ENCODE data around the gene SETD4.

Gene SETD4

DNA sequence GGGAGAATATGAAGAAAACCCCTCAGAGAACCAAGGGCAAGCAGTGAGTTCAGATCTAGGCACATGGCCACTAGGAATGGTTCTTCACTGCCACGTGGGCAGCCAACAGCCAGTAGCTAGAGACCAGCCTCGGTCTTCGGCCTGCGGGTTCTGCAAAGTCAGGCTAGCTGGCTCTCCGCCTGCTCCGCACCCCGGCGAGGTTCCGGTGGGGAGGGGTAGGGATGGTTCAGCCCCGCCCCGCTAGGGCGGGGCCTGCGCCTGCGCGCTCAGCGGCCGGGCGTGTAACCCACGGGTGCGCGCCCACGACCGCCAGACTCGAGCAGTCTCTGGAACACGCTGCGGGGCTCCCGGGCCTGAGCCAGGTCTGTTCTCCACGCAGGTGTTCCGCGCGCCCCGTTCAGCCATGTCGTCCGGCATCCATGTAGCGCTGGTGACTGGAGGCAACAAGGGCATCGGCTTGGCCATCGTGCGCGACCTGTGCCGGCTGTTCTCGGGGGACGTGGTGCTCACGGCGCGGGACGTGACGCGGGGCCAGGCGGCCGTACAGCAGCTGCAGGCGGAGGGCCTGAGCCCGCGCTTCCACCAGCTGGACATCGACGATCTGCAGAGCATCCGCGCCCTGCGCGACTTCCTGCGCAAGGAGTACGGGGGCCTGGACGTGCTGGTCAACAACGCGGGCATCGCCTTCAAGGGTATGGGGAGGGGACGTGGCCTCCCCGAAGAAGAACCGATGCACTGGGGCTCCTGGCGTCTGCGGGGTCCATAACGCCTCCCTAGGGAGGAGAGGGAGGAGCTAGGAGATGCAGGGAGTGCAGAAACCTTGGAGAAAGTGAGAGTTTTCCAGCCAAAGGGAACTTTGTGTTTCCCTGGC, 9.6 kb upstream of the SETD4 start, which contains the start of gene CBR1:
Gene CBR1, plus strand, starts transcription at position 312 of the 871 bp plus-strand sequence. Its CDS starts 92 bp downstream, at position 404.
- Mint-ChIP-seq H3K27ac (peak within 1 kb of the TSS; percentile 96), H3K27me3 (no peaks in the 10 kb centered on the region), H3K9me3 (peaks cover 4% of the 10 kb centered on the region), H3K36me3 (peaks cover 24% of the 10 kb centered on the region), H3K4me3 (peak within 1 kb of the TSS; percentile 98), H3K4me1 (peaks cover 39% of the 10 kb centered on the region)
- peak; percentile 99 for ATAC-seq

DNA sequence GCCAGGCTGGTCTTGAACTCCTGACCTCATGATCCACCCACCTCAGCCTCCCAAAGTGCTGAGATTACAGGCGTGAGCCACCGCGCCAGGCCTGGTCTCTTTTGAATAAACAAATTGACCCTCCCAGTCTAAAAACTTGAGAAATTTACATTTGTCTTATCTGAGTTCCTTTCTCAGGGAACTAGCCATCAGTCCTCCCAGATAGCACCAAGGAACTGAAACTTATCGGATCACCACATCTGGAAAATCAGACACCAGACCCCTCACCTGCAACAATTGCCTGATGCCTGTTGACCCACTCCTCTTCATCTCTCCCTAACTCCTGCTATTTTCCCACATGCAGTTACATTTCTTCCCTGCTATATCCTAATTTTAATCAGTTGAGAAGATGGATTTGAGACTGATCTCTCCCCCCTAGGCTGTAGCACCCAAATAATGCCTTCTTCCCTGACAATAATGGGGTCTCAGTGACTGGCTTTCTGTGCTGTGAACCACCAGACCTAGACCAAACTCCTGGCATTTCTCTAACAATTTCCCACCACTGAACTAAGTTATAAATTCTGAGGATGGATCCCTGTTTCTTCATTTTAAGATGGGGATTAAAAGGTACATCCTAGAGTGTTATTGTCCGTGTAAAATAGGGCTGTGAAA, 8.5 kb upstream of the SETD4 start:
- Mint-ChIP-seq H3K4me3 (no peak overlapping the region), H3K9me3 (peaks cover 4% of the 10 kb centered on the region), H3K4me1 (peaks cover 39% of the 10 kb centered on the region), H3K36me3 (peaks cover 24% of the 10 kb centered on the region), H3K27ac (peak overlapping the region; percentile 96), H3K27me3 (no peaks in the 10 kb centered on the region)
- no peak for ATAC-seq

DNA sequence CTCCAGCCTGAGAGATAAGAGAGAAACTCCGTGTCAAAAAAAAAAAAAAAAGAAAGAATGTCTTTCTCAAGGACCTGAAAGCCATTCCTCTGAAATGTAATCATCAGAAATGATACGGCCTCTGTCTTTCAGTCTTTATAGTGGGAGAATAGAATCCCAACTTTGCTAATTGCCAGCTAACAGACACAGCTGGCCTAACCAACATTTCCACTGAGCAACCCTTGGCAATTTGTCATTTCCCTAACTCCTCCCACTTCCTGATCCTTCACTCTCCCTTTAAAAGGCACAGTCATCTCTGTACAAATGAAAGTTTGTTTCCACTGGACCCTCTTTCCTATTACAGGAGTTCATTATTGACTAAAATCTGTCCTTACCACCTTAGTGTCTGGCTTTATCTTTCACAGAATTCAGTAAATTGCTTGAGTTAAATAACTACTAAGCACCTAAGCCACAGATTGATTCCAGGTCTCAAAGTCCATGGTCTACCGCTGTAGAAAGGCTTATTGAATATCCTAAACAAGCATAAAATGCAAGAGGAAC, 5.2 kb upstream of the SETD4 start:
- H3K4me3 Mint-ChIP-seq: no peak overlapping the region
- peaks cover 4% of the 10 kb centered on the region for H3K9me3 Mint-ChIP-seq
- H3K27me3 Mint-ChIP-seq: no peaks in the 10 kb centered on the region
- no peak overlapping the region for H3K27ac Mint-ChIP-seq
- peaks cover 7% of the 10 kb centered on the region for H3K36me3 Mint-ChIP-seq
- H3K4me1 Mint-ChIP-seq: peaks cover 18% of the 10 kb centered on the region
- ATAC-seq: no peak

DNA sequence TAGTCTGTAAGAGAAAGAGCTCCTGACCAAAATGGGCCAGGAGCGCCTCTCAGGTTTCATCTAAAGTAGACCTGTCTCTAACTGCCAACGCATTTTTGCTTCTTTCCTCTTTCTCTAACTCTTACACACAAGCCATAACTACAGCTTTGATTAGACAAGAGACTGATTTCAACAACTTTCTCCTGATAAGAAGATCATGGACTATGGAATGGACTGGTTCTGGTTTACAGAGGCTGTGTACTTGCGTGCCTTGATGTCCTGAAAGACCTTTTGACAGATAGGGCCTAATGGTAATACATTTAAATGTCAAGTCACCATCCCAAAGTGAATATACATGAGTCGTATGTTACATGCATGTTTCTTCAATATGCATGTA, 3.7 kb upstream of the SETD4 start:
- Mint-ChIP-seq H3K27me3 (no peaks in the 10 kb centered on the region), H3K9me3 (peaks cover 3% of the 10 kb centered on the region), H3K27ac (no peak overlapping the region), H3K4me1 (peaks cover 6% of the 10 kb centered on the region), H3K4me3 (no peak overlapping the region), H3K36me3 (peaks cover 4% of the 10 kb centered on the region)
- ATAC-seq: no peak

DNA sequence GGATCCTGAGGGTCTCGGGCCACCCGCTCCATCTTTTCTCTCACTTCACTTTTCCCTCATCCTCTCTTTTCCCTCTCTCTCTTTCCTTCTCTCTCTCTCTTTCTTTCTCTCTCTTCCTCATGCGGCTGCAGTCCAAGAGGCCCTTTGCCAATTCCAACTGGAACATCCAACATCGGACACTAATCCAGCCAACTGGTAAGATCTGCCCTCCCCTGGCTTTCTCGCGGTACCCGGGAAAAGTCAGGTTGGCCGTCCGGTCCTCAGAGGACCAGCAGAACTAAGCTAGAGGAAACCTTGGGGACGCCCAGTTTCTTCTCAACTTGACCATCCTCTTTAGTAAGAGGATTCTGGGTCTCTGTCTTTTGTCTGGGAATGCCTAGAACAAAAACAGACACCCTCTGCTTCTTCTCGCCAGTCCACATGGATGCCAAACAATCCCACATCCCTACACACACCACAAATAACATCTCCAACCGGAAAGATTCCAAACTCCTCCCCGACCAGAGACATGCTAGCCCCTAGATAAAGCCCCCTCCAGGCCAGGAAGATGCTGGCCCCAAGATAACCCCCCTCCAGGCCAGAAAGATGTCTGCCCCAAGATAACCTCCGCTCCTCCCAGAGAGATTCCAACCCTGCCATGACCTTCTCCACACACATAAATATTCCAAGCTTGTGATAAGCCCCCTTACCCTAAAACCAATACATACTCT, 3.2 kb upstream of the SETD4 start:
- no peaks in the 10 kb centered on the region for H3K9me3 Mint-ChIP-seq
- no peaks in the 10 kb centered on the region for H3K36me3 Mint-ChIP-seq
- ATAC-seq: no peak
- H3K27me3 Mint-ChIP-seq: no peaks in the 10 kb centered on the region
- no peak overlapping the region for H3K27ac Mint-ChIP-seq
- no peak overlapping the region for H3K4me3 Mint-ChIP-seq
- H3K4me1 Mint-ChIP-seq: peaks cover 6% of the 10 kb centered on the region

DNA sequence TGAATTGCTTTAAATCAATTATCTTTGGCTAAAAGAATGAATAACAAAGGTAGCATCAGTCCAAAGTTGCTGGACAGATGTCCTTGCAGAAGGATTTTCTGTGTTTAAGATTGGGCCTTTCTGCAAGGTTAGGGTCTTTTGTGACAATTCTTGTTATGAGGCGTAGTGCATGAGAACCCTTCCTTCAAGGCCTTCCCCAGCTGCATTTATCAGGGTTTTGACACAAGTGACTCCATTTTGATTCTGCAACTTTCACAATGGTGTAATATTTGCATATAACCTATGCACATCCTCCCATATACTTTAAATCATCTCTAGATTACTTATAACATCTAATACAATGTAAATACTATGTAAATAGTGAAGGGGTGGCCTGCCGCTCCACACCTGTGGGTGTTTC, 1.1 kb upstream of the SETD4 start:
- no peaks in the 10 kb centered on the region for H3K27me3 Mint-ChIP-seq
- no peaks in the 10 kb centered on the region for H3K9me3 Mint-ChIP-seq
- peaks cover 16% of the 10 kb centered on the region for H3K4me1 Mint-ChIP-seq
- peaks cover 11% of the 10 kb centered on the region for H3K36me3 Mint-ChIP-seq
- no peak for ATAC-seq
- H3K4me3 Mint-ChIP-seq: no peak overlapping the region
- no peak overlapping the region for H3K27ac Mint-ChIP-seq

DNA sequence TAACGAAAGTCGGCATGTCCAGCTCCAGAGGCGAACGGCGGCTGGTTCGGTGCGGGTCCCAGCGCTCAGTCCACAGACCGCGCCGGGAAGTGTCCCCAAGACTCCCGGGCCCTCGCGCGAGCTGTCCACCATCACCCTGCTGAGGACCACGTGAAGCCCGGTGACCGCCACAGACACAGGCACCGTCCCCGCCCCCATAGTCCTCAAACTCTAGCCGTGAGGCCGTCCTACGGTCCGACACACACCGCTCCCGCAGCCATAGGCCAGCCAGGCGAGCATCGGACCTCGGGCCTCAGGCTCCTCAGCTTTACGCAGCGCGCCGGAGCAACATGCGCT, 535 bp downstream of the SETD4 start:
- peak; percentile 60 for ATAC-seq
- Mint-ChIP-seq H3K27ac (peak overlapping the region; percentile 95), H3K36me3 (peaks cover 24% of the 10 kb centered on the region), H3K27me3 (no peaks in the 10 kb centered on the region), H3K4me3 (peak overlapping the region; percentile 96), H3K4me1 (peaks cover 10% of the 10 kb centered on the region), H3K9me3 (no peaks in the 10 kb centered on the region)

DNA sequence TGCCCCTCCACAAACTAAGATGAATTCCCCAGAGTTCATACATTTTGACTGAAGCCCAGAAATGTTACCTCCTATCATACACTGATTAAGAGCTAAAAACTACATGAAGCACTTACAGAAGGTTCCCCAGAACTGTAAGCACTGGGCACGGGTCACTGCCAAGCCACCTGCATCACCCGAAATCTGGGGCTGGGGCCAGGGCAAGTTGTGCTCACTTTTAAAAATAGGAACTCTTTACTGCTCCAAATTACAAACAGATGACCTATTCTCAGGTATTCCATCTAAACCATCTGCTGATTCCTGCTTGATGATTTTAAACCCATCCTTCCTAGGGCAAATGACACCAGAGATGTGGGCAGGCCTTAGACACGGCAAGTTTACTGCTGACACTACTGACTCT, 4.8 kb downstream of the SETD4 start:
- H3K9me3 Mint-ChIP-seq: no peaks in the 10 kb centered on the region
- peaks cover 51% of the 10 kb centered on the region for H3K36me3 Mint-ChIP-seq
- no peak overlapping the region for H3K4me3 Mint-ChIP-seq
- H3K27ac Mint-ChIP-seq: no peak overlapping the region
- H3K27me3 Mint-ChIP-seq: no peaks in the 10 kb centered on the region
- no peak for ATAC-seq
- peaks cover 15% of the 10 kb centered on the region for H3K4me1 Mint-ChIP-seq

DNA sequence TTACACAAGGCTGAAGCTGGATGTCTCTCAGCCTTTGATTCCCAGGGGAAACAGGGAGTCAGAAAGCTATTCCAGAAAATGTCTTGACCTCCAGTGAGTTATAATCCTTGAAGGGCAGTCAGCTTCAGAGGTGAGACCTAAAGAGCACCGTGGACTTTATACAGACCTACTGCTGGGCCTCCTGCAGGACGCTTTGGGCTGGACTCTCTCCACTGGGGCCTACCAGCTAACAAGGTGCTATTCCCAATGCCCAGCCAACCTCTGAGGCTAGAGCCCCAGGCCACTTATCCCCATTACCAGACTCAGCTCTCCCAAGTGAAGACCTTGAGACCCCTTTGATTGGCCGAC, 6.6 kb downstream of the SETD4 start:
- Mint-ChIP-seq H3K4me1 (peaks cover 15% of the 10 kb centered on the region), H3K36me3 (peaks cover 70% of the 10 kb centered on the region), H3K27ac (no peak overlapping the region), H3K27me3 (no peaks in the 10 kb centered on the region), H3K4me3 (no peak overlapping the region), H3K9me3 (no peaks in the 10 kb centered on the region)
- no peak for ATAC-seq

DNA sequence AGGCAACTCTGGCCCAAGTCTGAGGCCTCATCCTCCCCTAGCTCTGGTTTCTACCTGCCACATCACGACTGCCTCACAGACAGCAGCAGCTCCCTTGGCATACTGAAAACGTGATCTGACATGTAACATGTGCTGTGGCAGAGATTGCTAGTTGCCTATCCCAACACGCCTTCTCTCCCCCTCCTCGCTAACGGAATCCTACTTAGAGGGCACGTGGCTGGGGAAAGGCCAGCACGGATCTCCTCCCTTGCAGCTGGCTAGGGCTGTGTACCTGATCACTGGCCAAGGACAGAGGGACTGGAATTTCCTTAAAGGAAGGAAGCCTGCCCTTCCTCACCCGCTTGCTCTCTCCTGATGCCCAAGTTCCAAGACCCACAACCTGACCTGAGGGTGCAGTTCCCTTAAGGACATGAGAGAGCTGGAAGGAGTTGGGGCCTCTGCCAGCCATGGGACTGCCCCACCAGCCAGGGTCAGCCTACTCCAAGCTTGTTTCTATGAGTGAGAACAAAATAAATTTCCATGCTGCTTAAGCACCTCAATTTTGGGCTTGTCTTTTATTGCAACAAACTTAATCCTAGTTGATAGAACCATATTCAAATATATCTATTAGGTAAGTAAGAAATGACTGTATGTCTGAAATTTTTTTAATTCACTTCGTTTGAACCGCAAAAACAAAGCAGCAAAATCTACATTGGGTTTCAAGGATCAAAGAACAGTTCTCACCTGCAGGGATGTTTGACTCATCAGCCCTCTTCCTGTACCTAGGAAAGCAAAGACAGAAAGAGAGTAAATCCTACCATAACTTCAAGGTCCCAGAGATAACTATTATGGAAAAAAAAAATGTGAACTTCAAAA, 7.2 kb downstream of the SETD4 start:
- H3K4me1 Mint-ChIP-seq: peaks cover 11% of the 10 kb centered on the region
- peaks cover 72% of the 10 kb centered on the region for H3K36me3 Mint-ChIP-seq
- no peak for ATAC-seq
- no peaks in the 10 kb centered on the region for H3K27me3 Mint-ChIP-seq
- no peak overlapping the region for H3K27ac Mint-ChIP-seq
- H3K9me3 Mint-ChIP-seq: no peaks in the 10 kb centered on the region
- H3K4me3 Mint-ChIP-seq: no peak overlapping the region

DNA sequence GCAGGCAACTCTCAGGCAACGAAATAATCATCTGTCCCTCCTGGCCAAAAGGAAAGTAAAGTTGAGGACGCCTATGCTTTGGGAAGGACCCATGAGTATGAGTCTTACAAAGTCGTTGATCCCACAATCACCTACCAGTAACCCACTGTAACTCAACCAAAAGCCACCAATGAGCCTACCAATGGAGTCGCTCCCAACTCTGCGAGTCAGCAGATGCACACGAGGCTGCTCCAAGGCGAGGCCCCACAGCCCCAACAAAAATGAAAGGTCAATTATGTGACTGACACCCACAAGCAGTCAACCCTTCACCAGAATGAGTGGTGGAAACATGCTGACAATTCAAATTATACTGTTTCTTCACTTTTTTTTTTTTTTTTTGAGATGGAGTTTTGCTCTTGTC, 12.0 kb downstream of the SETD4 start:
- Mint-ChIP-seq H3K4me3 (no peak overlapping the region), H3K27ac (no peak overlapping the region), H3K36me3 (peaks cover 83% of the 10 kb centered on the region), H3K9me3 (no peaks in the 10 kb centered on the region), H3K27me3 (no peaks in the 10 kb centered on the region), H3K4me1 (no peaks in the 10 kb centered on the region)
- ATAC-seq: no peak

DNA sequence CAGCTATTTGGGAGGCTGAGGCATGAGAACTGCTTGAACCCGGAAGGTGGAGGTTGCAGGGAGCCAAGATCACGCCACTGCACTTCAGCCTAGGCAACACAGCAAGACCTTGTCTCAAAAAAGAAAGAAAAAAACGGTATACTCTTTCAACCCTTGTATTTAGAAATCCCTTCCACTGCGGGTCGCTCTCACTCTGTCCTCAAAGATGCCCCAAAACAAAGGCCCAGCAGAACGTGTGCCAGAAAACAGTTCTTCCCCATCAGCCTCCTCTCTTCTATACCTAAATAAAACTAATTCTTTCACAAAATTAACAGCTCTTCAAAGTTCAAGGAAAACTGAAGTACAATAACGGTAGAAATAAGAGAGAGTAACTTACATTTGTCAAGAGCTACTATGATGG, 13.2 kb downstream of the SETD4 start:
- Mint-ChIP-seq H3K27ac (no peak overlapping the region), H3K27me3 (no peaks in the 10 kb centered on the region), H3K36me3 (peaks cover 82% of the 10 kb centered on the region), H3K9me3 (no peaks in the 10 kb centered on the region), H3K4me1 (no peaks in the 10 kb centered on the region), H3K4me3 (no peak overlapping the region)
- no peak for ATAC-seq

DNA sequence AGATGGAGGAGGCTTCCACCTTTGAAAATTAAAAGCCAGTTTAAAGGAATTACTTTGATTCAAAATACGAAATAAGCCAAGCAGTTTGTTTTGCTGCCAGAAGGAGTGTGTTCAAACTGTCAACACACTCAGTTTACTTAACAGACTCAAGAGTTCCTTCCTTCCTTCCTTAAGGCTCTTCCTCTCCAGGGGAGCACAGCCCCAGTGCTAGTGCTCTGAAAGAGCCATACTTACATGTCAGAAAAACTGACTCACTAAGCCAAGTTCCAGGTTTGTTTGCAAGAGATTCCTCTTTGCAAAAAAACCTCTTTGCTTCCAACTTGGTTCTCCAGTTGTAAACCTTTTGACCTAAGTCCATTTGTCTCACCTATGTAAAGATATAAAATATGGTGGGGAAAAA, 14.3 kb downstream of the SETD4 start:
- H3K4me3 Mint-ChIP-seq: no peak overlapping the region
- no peak overlapping the region for H3K27ac Mint-ChIP-seq
- no peaks in the 10 kb centered on the region for H3K4me1 Mint-ChIP-seq
- ATAC-seq: no peak
- peaks cover 86% of the 10 kb centered on the region for H3K36me3 Mint-ChIP-seq
- no peaks in the 10 kb centered on the region for H3K9me3 Mint-ChIP-seq
- H3K27me3 Mint-ChIP-seq: no peaks in the 10 kb centered on the region

DNA sequence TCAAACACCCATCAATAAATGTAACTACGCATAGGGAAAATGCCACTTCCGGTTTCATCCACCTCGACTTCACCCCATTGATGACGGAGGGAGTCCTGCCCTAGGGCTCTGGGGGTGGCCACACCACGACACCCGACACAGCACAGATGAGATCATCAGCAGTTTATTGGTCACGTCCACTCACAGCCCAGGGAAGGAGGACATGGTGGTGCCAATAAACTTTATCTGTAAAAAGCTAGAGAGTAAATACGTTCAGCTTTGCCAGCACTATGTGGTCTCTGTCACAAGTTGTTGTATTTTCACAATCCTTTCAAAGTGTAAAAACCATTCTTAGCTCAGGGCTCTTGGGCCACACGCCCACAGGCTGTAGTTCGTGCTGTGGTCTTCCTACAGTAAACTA, 16.3 kb downstream of the SETD4 start:
- Mint-ChIP-seq H3K4me3 (no peak overlapping the region), H3K27ac (no peak overlapping the region), H3K36me3 (peaks cover 72% of the 10 kb centered on the region), H3K27me3 (no peaks in the 10 kb centered on the region), H3K4me1 (no peaks in the 10 kb centered on the region), H3K9me3 (no peaks in the 10 kb centered on the region)
- ATAC-seq: no peak

DNA sequence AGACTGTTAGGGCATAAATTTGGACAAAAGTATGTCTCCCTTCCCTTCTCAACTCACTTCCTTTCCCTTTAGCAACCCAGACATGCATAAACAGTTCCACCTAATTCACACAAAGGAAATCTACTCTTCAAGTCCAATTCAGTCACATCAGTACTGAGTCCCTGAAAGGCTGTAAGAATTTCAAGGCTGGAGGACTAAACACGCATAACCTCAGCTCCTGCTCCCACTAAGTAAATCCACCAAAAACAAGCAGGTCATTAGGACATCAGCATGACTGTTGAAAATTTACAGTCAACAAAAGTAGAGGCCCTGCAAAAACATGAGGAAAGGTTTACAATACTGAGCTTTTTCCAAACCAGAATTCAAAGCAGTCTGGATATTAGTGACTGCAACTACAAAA, 18.4 kb downstream of the SETD4 start:
- no peak overlapping the region for H3K27ac Mint-ChIP-seq
- no peaks in the 10 kb centered on the region for H3K27me3 Mint-ChIP-seq
- H3K36me3 Mint-ChIP-seq: peaks cover 67% of the 10 kb centered on the region
- no peak overlapping the region for H3K4me3 Mint-ChIP-seq
- no peaks in the 10 kb centered on the region for H3K4me1 Mint-ChIP-seq
- no peaks in the 10 kb centered on the region for H3K9me3 Mint-ChIP-seq
- no peak for ATAC-seq

Measured in stimulated activated memory B cell treated with anti-CD40 and anti-IgM and Interleukin-4, amounts not matched to agents 10 μg/mL and 1 μg/mL and 100 μg/mL, for 72 hours (primary cell).